ENCODE results near the gene SPTB.

GRCh38 chr14:64722842-64723447, 156.8 kb downstream of the SPTB start:
- TF ChIP-seq, protein P1, sequence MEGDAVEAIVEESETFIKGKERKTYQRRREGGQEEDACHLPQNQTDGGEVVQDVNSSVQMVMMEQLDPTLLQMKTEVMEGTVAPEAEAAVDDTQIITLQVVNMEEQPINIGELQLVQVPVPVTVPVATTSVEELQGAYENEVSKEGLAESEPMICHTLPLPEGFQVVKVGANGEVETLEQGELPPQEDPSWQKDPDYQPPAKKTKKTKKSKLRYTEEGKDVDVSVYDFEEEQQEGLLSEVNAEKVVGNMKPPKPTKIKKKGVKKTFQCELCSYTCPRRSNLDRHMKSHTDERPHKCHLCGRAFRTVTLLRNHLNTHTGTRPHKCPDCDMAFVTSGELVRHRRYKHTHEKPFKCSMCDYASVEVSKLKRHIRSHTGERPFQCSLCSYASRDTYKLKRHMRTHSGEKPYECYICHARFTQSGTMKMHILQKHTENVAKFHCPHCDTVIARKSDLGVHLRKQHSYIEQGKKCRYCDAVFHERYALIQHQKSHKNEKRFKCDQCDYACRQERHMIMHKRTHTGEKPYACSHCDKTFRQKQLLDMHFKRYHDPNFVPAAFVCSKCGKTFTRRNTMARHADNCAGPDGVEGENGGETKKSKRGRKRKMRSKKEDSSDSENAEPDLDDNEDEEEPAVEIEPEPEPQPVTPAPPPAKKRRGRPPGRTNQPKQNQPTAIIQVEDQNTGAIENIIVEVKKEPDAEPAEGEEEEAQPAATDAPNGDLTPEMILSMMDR (IDR thresholded peaks at IDR 0.05; ENCODE audit: low read depth, low read length), result no peak
- no peak for TF ChIP-seq EZH2phosphoT487 (IDR thresholded peaks at IDR 0.05; ENCODE audit: low read depth)
